Glutamatergic neuron (in vitro differentiated cells): ENCODE measurements around the gene ZNF282. TPM values are rescaled to one million over a fixed set of nuclear protein-coding genes. Genes with fewer than 3 reads are reported as not detected.

Experiments
- DNase-seq: peaks from one replicate; pipeline ENCODE4 v3.0.0; 2022
- H3K27ac Mint-ChIP-seq: one replicate; pipeline ENCODE4 v1.8.0; 2020; ENCODE audit warnings: mild to moderate bottlenecking, mixed read lengths, inconsistent platforms; ENCODE audit not compliant: unreplicated experiment
- H3K27me3 Mint-ChIP-seq: one replicate; pipeline ENCODE4 v1.8.0; 2020; ENCODE audit warnings: mild to moderate bottlenecking, moderate library complexity, mixed read lengths, inconsistent platforms; ENCODE audit not compliant: unreplicated experiment
- H3K36me3 Mint-ChIP-seq: one replicate; pipeline ENCODE4 v1.8.0; 2020; ENCODE audit warnings: mild to moderate bottlenecking, mixed read lengths, inconsistent platforms; ENCODE audit not compliant: unreplicated experiment
- H3K4me1 Mint-ChIP-seq: one replicate; pipeline ENCODE4 v1.8.0; 2020; ENCODE audit warnings: mild to moderate bottlenecking, low read depth, mixed read lengths, inconsistent platforms; ENCODE audit not compliant: unreplicated experiment
- H3K4me3 Mint-ChIP-seq: one replicate; pipeline ENCODE4 v1.8.0; 2020; ENCODE audit warnings: mild to moderate bottlenecking, mixed read lengths, inconsistent platforms; ENCODE audit not compliant: unreplicated experiment
- H3K9me3 Mint-ChIP-seq: one replicate; pipeline ENCODE4 v1.8.0; 2020; ENCODE audit warnings: mild to moderate bottlenecking, moderate library complexity, mixed read lengths, inconsistent platforms; ENCODE audit not compliant: unreplicated experiment
- total RNA-seq: library from RNA; stranded (reverse); fragmentation: NEBNext Ultra II Directional; extraction: Animal tissue kit (Norgen Biotek cat#: 25700); gene quantifications from one replicate; pipeline ENCODE4 v1.2.1, GENCODE V29; 2021; ENCODE audit not compliant: unreplicated experiment
- TF ChIP-seq, protein P1 (sequence below): fragments of 200-600 bp; sonication (generic); IDR thresholded peaks from one replicate; pipeline ENCODE4 v1.5.0; 2021; ENCODE audit not compliant: partially characterized antibody, unreplicated experiment

The ZNF282 gene
- total RNA-seq, 1 donor from 2014 or later: 22.9 TPM

DNA sequence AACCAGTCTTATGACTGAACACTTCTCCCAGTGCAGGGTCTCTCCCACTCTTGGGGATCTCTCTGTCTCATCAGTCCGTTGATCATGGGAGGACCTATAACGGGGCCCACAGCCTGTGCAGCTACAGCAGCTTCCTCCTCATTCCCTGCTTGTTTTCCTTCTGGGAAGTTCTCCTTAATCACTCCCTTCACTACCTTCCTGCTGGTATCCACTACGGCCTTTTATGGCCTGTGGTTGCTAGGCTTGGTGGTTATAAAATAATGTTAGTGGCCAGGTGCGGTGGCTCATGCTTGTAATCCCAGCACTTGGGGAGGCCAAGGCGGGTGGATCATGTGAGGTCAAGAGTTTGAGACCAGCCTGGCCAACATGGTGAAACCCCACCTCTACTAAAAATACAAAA is 3.5 kb upstream of the ZNF282 start:
- H3K4me1 Mint-ChIP-seq: no peaks in the 10 kb centered on the region
- H3K27me3 Mint-ChIP-seq: peaks cover 6% of the 10 kb centered on the region
- TF ChIP-seq, protein P1, sequence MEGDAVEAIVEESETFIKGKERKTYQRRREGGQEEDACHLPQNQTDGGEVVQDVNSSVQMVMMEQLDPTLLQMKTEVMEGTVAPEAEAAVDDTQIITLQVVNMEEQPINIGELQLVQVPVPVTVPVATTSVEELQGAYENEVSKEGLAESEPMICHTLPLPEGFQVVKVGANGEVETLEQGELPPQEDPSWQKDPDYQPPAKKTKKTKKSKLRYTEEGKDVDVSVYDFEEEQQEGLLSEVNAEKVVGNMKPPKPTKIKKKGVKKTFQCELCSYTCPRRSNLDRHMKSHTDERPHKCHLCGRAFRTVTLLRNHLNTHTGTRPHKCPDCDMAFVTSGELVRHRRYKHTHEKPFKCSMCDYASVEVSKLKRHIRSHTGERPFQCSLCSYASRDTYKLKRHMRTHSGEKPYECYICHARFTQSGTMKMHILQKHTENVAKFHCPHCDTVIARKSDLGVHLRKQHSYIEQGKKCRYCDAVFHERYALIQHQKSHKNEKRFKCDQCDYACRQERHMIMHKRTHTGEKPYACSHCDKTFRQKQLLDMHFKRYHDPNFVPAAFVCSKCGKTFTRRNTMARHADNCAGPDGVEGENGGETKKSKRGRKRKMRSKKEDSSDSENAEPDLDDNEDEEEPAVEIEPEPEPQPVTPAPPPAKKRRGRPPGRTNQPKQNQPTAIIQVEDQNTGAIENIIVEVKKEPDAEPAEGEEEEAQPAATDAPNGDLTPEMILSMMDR: no peak
- H3K4me3 Mint-ChIP-seq: no peak overlapping the region
- peak overlapping the region; percentile 43 for H3K27ac Mint-ChIP-seq
- no peaks in the 10 kb centered on the region for H3K36me3 Mint-ChIP-seq
- DNase-seq: no peak
- peaks cover 5% of the 10 kb centered on the region for H3K9me3 Mint-ChIP-seq

- Mint-ChIP-seq H3K4me3 (peak overlapping the region; percentile 85), H3K9me3 (peaks cover 5% of the 10 kb centered on the region), H3K4me1 (peaks cover 6% of the 10 kb centered on the region), H3K36me3 (peaks cover 6% of the 10 kb centered on the region), H3K27ac (peak overlapping the region; percentile 33), H3K27me3 (peaks cover 6% of the 10 kb centered on the region)
- no peak for DNase-seq
- TF ChIP-seq, protein P1: no peak
Measured at GRCh38 chr7:149194799-149195179, 557 bp upstream of the ZNF282 start.

DNA sequence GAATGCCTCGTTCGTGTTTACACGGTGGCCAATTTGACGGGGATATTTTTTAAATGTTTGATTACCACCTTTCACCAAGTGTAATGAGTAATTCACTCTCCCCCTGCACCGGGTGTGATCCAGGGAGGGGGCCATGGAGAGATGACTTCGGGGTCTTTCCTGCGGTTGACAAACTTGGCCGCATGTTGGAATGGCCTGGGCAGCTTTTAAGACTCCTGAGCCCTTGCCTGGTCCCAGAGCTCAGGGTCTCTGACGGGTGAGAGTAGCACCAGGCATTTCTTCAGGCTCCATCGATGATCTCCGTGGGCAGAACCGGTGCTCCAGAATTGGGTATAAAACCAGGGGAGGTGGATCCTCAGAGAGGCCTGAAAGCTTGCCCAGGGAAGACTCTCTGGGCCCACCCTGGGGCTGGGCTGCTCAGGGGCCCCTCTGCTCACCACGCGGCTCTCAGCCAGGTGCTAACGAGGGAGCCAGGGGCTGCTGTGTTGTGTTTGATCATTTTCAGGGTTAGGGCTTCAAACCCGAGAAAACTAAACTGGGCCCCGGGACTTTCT is 882 bp downstream of the ZNF282 start:
- TF ChIP-seq, protein P1: no peak
- Mint-ChIP-seq H3K36me3 (peaks cover 16% of the 10 kb centered on the region), H3K4me3 (peak overlapping the region; percentile 94), H3K27ac (peak overlapping the region; percentile 87), H3K9me3 (peaks cover 10% of the 10 kb centered on the region), H3K27me3 (peaks cover 10% of the 10 kb centered on the region), H3K4me1 (peaks cover 10% of the 10 kb centered on the region)
- peak; percentile 27 for DNase-seq

- Mint-ChIP-seq H3K27ac (no peak overlapping the region), H3K4me1 (peaks cover 11% of the 10 kb centered on the region), H3K27me3 (peaks cover 10% of the 10 kb centered on the region), H3K9me3 (peaks cover 8% of the 10 kb centered on the region), H3K4me3 (peak overlapping the region; percentile 94), H3K36me3 (peaks cover 19% of the 10 kb centered on the region)
- no peak for DNase-seq
- TF ChIP-seq, protein P1: no peak
Measured at GRCh38 chr7:149196705-149197171, 1.4 kb downstream of the ZNF282 start.

- Mint-ChIP-seq H3K27ac (no peak overlapping the region), H3K27me3 (peaks cover 11% of the 10 kb centered on the region), H3K36me3 (peaks cover 21% of the 10 kb centered on the region), H3K9me3 (peaks cover 8% of the 10 kb centered on the region), H3K4me1 (peaks cover 11% of the 10 kb centered on the region), H3K4me3 (peak overlapping the region; percentile 5)
- TF ChIP-seq, protein P1: no peak
- DNase-seq: no peak
Measured at GRCh38 chr7:149197675-149198074, 2.3 kb downstream of the ZNF282 start.
